HL-60 (cell line): ENCODE measurements around the gene PREPL.

Source experiments
- DNase-seq, 2 experiments: peaks; one replicate each; pipeline ENCODE4 v3.0.0-alpha.2; 2010 to 2020; ENCODE audit warnings: low read depth in 1 of 2, low spot score in 1 of 2
- H3K27ac ChIP-seq: fragments of 250-450 bp; sonication (Bioruptor Pico); replicated peaks from 2 replicates; pipeline ENCODE4 v1.5.1; 2020; ENCODE audit warnings: mild to moderate bottlenecking, moderate library complexity
- H3K27me3 ChIP-seq: fragments of 250-450 bp; sonication (Bioruptor Pico); 2 replicates; pipeline ENCODE4 v1.5.1; 2021; ENCODE audit warnings: mild to moderate bottlenecking, moderate library complexity; ENCODE audit not compliant: insufficient read depth, poor library complexity, severe bottlenecking
- H3K4me3 ChIP-seq: replicated peaks from 2 replicates; pipeline ENCODE4 v1.5.1; 2011; ENCODE audit warnings: mild to moderate bottlenecking, control low read depth, low read length; ENCODE audit not compliant: insufficient read depth
- GABPA ChIP-seq: IDR thresholded peaks from 2 replicates; pipeline ENCODE4 v1.6.1; 2012; ENCODE audit warnings: low read depth
- POLR2AphosphoS5 ChIP-seq: IDR thresholded peaks from 2 replicates; pipeline ENCODE4 v1.6.1; 2012; ENCODE audit warnings: low read depth
- SPI1 ChIP-seq: IDR thresholded peaks from 2 replicates; pipeline ENCODE4 v1.6.1; 2012; ENCODE audit warnings: low read depth, mild to moderate bottlenecking, borderline replicate concordance
- TF ChIP-seq, protein P1 (sequence below): IDR thresholded peaks from 2 replicates; pipeline ENCODE4 v1.6.1; 2012; ENCODE audit warnings: low read depth; ENCODE audit not compliant: insufficient replicate concordance
- TF ChIP-seq, protein P2 (sequence below): IDR thresholded peaks from one replicate; pipeline ENCODE4 v1.5.1; 2011; ENCODE audit warnings: low read length, control low read depth, inconsistent platforms; ENCODE audit not compliant: insufficient read depth

PREPL gene

DNA sequence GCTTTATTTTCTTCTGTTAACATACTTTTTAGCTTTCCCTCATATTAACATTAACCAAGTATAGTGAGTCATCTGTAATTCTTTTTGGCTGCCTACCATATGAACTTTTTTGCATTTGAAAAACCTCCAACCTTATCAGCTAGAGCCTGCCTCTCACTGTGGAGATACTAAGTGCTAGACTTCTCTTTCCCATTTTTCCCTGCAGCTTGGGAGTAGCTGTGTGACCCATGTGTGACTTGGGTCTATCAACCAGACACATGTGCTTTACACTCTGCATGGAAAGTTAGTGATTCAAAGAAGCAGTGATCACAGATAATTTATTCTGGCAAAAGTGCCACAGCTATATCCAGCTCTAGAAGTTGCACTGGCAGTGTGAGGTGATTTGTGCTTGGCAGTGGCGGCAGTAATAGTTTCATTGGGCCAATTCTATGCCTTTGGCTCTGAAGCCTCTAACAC is 36.3 kb downstream of the PREPL start:
- no peak overlapping the region for H3K27ac ChIP-seq

GRCh38 chr2:44321360-44321759 is 39.9 kb downstream of the PREPL start:
- H3K27ac ChIP-seq, result no peak overlapping the region
- H3K27me3 ChIP-seq, result no peaks in the 10 kb centered on the region
- TF ChIP-seq, protein P1, sequence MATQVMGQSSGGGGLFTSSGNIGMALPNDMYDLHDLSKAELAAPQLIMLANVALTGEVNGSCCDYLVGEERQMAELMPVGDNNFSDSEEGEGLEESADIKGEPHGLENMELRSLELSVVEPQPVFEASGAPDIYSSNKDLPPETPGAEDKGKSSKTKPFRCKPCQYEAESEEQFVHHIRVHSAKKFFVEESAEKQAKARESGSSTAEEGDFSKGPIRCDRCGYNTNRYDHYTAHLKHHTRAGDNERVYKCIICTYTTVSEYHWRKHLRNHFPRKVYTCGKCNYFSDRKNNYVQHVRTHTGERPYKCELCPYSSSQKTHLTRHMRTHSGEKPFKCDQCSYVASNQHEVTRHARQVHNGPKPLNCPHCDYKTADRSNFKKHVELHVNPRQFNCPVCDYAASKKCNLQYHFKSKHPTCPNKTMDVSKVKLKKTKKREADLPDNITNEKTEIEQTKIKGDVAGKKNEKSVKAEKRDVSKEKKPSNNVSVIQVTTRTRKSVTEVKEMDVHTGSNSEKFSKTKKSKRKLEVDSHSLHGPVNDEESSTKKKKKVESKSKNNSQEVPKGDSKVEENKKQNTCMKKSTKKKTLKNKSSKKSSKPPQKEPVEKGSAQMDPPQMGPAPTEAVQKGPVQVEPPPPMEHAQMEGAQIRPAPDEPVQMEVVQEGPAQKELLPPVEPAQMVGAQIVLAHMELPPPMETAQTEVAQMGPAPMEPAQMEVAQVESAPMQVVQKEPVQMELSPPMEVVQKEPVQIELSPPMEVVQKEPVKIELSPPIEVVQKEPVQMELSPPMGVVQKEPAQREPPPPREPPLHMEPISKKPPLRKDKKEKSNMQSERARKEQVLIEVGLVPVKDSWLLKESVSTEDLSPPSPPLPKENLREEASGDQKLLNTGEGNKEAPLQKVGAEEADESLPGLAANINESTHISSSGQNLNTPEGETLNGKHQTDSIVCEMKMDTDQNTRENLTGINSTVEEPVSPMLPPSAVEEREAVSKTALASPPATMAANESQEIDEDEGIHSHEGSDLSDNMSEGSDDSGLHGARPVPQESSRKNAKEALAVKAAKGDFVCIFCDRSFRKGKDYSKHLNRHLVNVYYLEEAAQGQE, result no peak
- TF ChIP-seq, protein P2, sequence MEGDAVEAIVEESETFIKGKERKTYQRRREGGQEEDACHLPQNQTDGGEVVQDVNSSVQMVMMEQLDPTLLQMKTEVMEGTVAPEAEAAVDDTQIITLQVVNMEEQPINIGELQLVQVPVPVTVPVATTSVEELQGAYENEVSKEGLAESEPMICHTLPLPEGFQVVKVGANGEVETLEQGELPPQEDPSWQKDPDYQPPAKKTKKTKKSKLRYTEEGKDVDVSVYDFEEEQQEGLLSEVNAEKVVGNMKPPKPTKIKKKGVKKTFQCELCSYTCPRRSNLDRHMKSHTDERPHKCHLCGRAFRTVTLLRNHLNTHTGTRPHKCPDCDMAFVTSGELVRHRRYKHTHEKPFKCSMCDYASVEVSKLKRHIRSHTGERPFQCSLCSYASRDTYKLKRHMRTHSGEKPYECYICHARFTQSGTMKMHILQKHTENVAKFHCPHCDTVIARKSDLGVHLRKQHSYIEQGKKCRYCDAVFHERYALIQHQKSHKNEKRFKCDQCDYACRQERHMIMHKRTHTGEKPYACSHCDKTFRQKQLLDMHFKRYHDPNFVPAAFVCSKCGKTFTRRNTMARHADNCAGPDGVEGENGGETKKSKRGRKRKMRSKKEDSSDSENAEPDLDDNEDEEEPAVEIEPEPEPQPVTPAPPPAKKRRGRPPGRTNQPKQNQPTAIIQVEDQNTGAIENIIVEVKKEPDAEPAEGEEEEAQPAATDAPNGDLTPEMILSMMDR, result no peak
- TF ChIP-seq GABPA (no peak), POLR2AphosphoS5 (no peak), SPI1 (no peak)
- no peak for DNase-seq
- H3K4me3 ChIP-seq, result no peak overlapping the region

More for the DNA sequence above, 36.3 kb downstream of the PREPL start:
- Histone ChIP-seq H3K27me3 (no peaks in the 10 kb centered on the region), H3K4me3 (no peak overlapping the region)
- DNase-seq, result no peak
- TF ChIP-seq GABPA (no peak), SPI1 (no peak), POLR2AphosphoS5 (no peak)
- TF ChIP-seq, protein P1, result no peak
- TF ChIP-seq, protein P2, result no peak

DNA sequence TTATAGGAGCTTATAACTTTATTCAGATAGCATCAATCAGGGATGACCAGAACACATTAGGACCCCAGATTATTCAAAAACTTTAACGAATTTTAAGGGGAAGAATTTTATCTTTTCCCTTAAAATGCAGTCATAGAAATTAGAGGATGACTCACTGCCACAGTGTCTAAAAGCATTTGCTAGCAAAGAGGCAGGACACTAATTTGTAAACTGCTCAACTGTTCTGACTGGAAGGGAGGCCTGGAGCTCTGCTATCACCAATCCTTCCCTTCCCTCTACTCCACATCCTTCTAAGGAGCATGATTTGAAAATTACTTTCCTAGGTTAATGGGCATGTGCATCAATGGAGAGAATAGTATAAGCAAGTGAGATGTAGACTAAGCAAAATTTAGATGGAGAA is 40.5 kb downstream of the PREPL start:
- TF ChIP-seq, protein P2, result no peak
- no peak for DNase-seq

GRCh38 chr2:44315945-44316344 is 45.3 kb downstream of the PREPL start:
- Histone ChIP-seq H3K27ac (no peak overlapping the region), H3K4me3 (no peak overlapping the region), H3K27me3 (no peaks in the 10 kb centered on the region)
- no peak for DNase-seq
- TF ChIP-seq SPI1, result no peak
- TF ChIP-seq POLR2AphosphoS5, result no peak
- no peak for TF ChIP-seq GABPA
- TF ChIP-seq, protein P2, result no peak
- TF ChIP-seq, protein P1, result no peak

More for the DNA sequence above, 40.5 kb downstream of the PREPL start:
- H3K27me3 ChIP-seq, result no peaks in the 10 kb centered on the region
- H3K27ac ChIP-seq, result no peak overlapping the region
- H3K4me3 ChIP-seq, result no peak overlapping the region
